Ascending aorta (tissue), 2 donors: Measurements from ENCODE around the gene RAET1E. TPM values are rescaled to one million over a fixed set of nuclear protein-coding genes. Genes with fewer than 3 reads are reported as not detected.
A peak's percentile ranks its signal among the peaks of the same experiment; 100 is the strongest.
"Not testable (repeated sequence)": the region's sequence is repeated elsewhere in the genome, so short reads cannot be mapped to it uniquely, and the experiment has no call there.

Experiments
- DNase-seq, 2 donors: peaks; one replicate each; pipeline ENCODE4 v3.0.0-alpha.2; 2019; ENCODE audit warnings: low spot score in 2 of 2
- H3K27ac ChIP-seq, 2 donors: fragments of 200-600 bp; sonication (generic); one replicate each; pipeline ENCODE4 v1.5.1; 2016 to 2017; ENCODE audit warnings: mild to moderate bottlenecking in 1 of 2
- H3K27me3 ChIP-seq: fragments of 200-600 bp; sonication (generic); one replicate; pipeline ENCODE4 v1.5.1; 2017
- H3K36me3 ChIP-seq, 2 donors: fragments of 200-600 bp; sonication (generic); one replicate each; pipeline ENCODE4 v1.5.1; 2016
- H3K4me1 ChIP-seq, 2 donors: fragments of 200-600 bp; sonication (generic); one replicate each; pipeline ENCODE4 v1.5.1; 2016 to 2017; ENCODE audit warnings: mild to moderate bottlenecking in 1 of 2
- H3K4me3 ChIP-seq, 2 donors: fragments of 200-600 bp; sonication (generic); one replicate each; pipeline ENCODE4 v1.5.1; 2016 to 2017; ENCODE audit warnings: mild to moderate bottlenecking in 1 of 2
- H3K9me3 ChIP-seq, 2 donors: fragments of 200-600 bp; sonication (generic); one replicate each; pipeline ENCODE4 v1.5.1; 2016
- CTCF ChIP-seq, 3 experiments: fragments of 200-600 bp in 2 of 3; fragments of 450-650 bp in 1 of 3; sonication (generic) in 2 of 3; IDR thresholded peaks; one replicate each; pipeline ENCODE4 v1.5.1; 2016 to 2019; ENCODE audit warnings: antibody characterized with exemption in 3 of 3, mild to moderate bottlenecking in 1 of 3, moderate library complexity in 1 of 3
- intact Hi-C: fragments of 100-400 bp; cut with DNase I; formaldehyde crosslinking; loops from one replicate; pipeline ENCODE4 v1.15.1; 2023
- total RNA-seq: library from RNA; depleted of rRNA; stranded (reverse); fragments of >200 nt; gene quantifications from one replicate; pipeline ENCODE4 v1.1.0, GENCODE V29; 2016

Gene RAET1E
- total RNA-seq, 1 donor from 2014 or later = not detected

- H3K36me3 ChIP-seq = no peaks in the 10 kb centered on the region
- H3K27ac ChIP-seq = peak overlapping the region; percentile 90 to 98
- intact Hi-C loops = loop anchor here (2.0 kb wide), 1 partner anchor 112 kb away; no protein-coding TSS in a partner anchor
- no peak for TF ChIP-seq CTCF (IDR thresholded peaks at IDR 0.05)
- peak overlapping the region; percentile 68 to 74 for H3K4me3 ChIP-seq
- no peaks in the 10 kb centered on the region for H3K9me3 ChIP-seq
- DNase-seq = peak in 1 of 2 donors; percentile 86
- H3K27me3 ChIP-seq = no peaks in the 10 kb centered on the region
- peaks cover 5 to 9% of the 10 kb centered on the region in 2 donors for H3K4me1 ChIP-seq
These were observed 34.8 kb downstream of the RAET1E start for GRCh38 chr6:149862922-149863697.

GRCh38 chr6:149862424-149862738 is 35.5 kb downstream of the RAET1E start:
- peak overlapping the region; percentile 68 to 74 for H3K4me3 ChIP-seq
- H3K4me1 ChIP-seq, DNase-seq, H3K36me3 ChIP-seq, H3K9me3 ChIP-seq, H3K27me3 ChIP-seq: not testable (repeated sequence)
- peak overlapping the region; percentile 90 to 98 for H3K27ac ChIP-seq
- intact Hi-C loops = loop anchor here (2.0 kb wide), 1 partner anchor 112 kb away; no protein-coding TSS in a partner anchor

- intact Hi-C loops = loop anchor here (2.0 kb wide), 1 partner anchor 111 kb away; no protein-coding TSS in a partner anchor
- no peak for TF ChIP-seq CTCF (IDR thresholded peaks at IDR 0.05)
These were observed 36.1 kb downstream of the RAET1E start for GRCh38 chr6:149861603-149862423.

GRCh38 chr6:149860834-149861602 is 36.9 kb downstream of the RAET1E start:
- no peaks in the 10 kb centered on the region for H3K27me3 ChIP-seq
- no peaks in the 10 kb centered on the region for H3K36me3 ChIP-seq
- no peak overlapping the region for H3K4me3 ChIP-seq
- H3K9me3 ChIP-seq = no peaks in the 10 kb centered on the region
- intact Hi-C loops = no loop called here
- DNase-seq = no peak
- H3K27ac ChIP-seq = no peak overlapping the region
- peaks cover 5 to 9% of the 10 kb centered on the region in 2 donors for H3K4me1 ChIP-seq
- no peak for TF ChIP-seq CTCF (IDR thresholded peaks at IDR 0.05)

More at GRCh38 chr6:149861603-149862423, 36.1 kb downstream of the RAET1E start:
- Histone ChIP-seq H3K27me3 (no peaks in the 10 kb centered on the region), H3K9me3 (no peaks in the 10 kb centered on the region), H3K27ac (no peak overlapping the region), H3K4me1 (peaks cover 5 to 9% of the 10 kb centered on the region in 2 donors), H3K4me3 (peak overlapping the region in 1 of 2 donors; percentile 74), H3K36me3 (no peaks in the 10 kb centered on the region)
- no peak for DNase-seq

- H3K27ac ChIP-seq = no peak overlapping the region
- no peaks in the 10 kb centered on the region for H3K9me3 ChIP-seq
- no peaks in the 10 kb centered on the region for H3K27me3 ChIP-seq
- intact Hi-C loops = no loop called here
- H3K36me3 ChIP-seq = no peaks in the 10 kb centered on the region
- no peak for DNase-seq
- TF ChIP-seq CTCF (IDR thresholded peaks at IDR 0.05) = no peak
- no peak overlapping the region for H3K4me3 ChIP-seq
- H3K4me1 ChIP-seq = peaks cover 5 to 9% of the 10 kb centered on the region in 2 donors
These were observed 37.4 kb downstream of the RAET1E start for GRCh38 chr6:149860513-149860833.
